HCT116 (cell line): ENCODE measurements around the gene OR7A17. TPM values are rescaled to one million over a fixed set of nuclear protein-coding genes. Genes with fewer than 3 reads are reported as not detected.

Experiments used
- ATAC-seq: fragments of 200-7000 bp; cut with Tn5 transposase; 2 replicates; pipeline ENCODE4 v1.9.1; 2020; ENCODE audit warnings: mild to moderate bottlenecking, moderate library complexity
- BruUV-seq: library from RNA; stranded (reverse); fragments of 400-500 nt; replicated peaks from 2 replicates; lab custom pipeline; 2021; lab: Mats Ljungman, UMichigan
- CTCF ChIA-PET: fragments of 300-600 bp; sonication (Branson Sonifier 250); formaldehyde crosslinking; loops from one replicate; lab custom pipeline; 2021; ENCODE audit warnings: antibody characterized with exemption; lab: Charles Lee
- POLR2A ChIA-PET: fragments of 300-600, 350-600 bp; sonication (Branson Sonifier 250); formaldehyde crosslinking; loops from one replicate; lab custom pipeline; 2021; ENCODE audit warnings: antibody characterized with exemption; lab: Charles Lee
- RAD21 ChIA-PET, 2 experiments: fragments of 300-600 bp; sonication (Branson Sonifier 250); formaldehyde crosslinking; loops; one replicate each; lab custom pipeline; 2023; ENCODE audit warnings: low total read pairs in 2 of 2; ENCODE audit not compliant: uncharacterized antibody in 2 of 2, unreplicated experiment in 2 of 2, low non-redundant PET in 1 of 2; lab: Charles Lee
- DNase-seq: peaks from one replicate; pipeline ENCODE4 v3.0.0-alpha.2; 2010; ENCODE audit warnings: low read depth, low spot score
- H2AFZ ChIP-seq: fragments of 200-600 bp; shearing (Covaris generic), sonication (generic); 2 replicates; pipeline ENCODE4 v1.6.1; 2017; ENCODE audit warnings: low read depth, mixed run types, mixed read lengths, antibody characterized with exemption, low read length; ENCODE audit not compliant: poor library complexity, severe bottlenecking
- H3K27ac ChIP-seq: 2 replicates; pipeline ENCODE4 v1.5.1; 2012; ENCODE audit warnings: low read depth, low read length
- H3K27me3 ChIP-seq: fragments of 200-600 bp; sonication (generic); 2 replicates; pipeline ENCODE4 v1.6.1; 2016; ENCODE audit warnings: mixed run types, low read length, mixed read lengths; ENCODE audit not compliant: insufficient read depth
- H3K36me3 ChIP-seq, 2 experiments: fragments of 200-500 bp in 1 of 2; fragments of 200-600 bp in 1 of 2; sonication (Bioruptor generic) in 1 of 2; sonication (generic) in 1 of 2; 2 replicates each; pipeline versions ENCODE4 v1.5.1 to v1.6.1; 2014 to 2016; ENCODE audit warnings: low read length in 2 of 2, inconsistent platforms in 1 of 2, mixed read lengths in 1 of 2, mixed run types in 1 of 2; ENCODE audit not compliant: insufficient read depth in 2 of 2, control insufficient read depth in 1 of 2
- H3K4me1 ChIP-seq, 2 experiments: fragments of 200-600 bp in 1 of 2; sonication (generic) in 1 of 2; 2 replicates each; pipeline versions ENCODE4 v1.5.1 to v1.6.1; 2012 to 2017; ENCODE audit warnings: low read length in 2 of 2, inconsistent platforms in 1 of 2, mild to moderate bottlenecking in 1 of 2, mixed read lengths in 1 of 2, mixed run types in 1 of 2, moderate library complexity in 1 of 2; ENCODE audit not compliant: insufficient read depth in 2 of 2, control insufficient read depth in 1 of 2
- H3K4me2 ChIP-seq: fragments of 200-600 bp; sonication (generic); 2 replicates; pipeline ENCODE4 v1.6.1; 2017; ENCODE audit warnings: mixed run types, low read length, mixed read lengths
- H3K4me3 ChIP-seq, 2 experiments: fragments of 200-600 bp in 1 of 2; sonication (generic) in 1 of 2; replicated peaks in 1 of 2; 2 replicates each; pipeline ENCODE4 v1.5.1; 2011 to 2016; ENCODE audit warnings: low read length in 2 of 2, control low read depth in 1 of 2, low read depth in 1 of 2, mild to moderate bottlenecking in 1 of 2, mixed read lengths in 1 of 2, mixed run types in 1 of 2
- H3K79me2 ChIP-seq: fragments of 200-600 bp; sonication (generic); 2 replicates; pipeline ENCODE4 v1.6.1; 2017; ENCODE audit warnings: mild to moderate bottlenecking, mixed run types, low read length, moderate library complexity, mixed read lengths; ENCODE audit not compliant: insufficient read depth
- H3K9ac ChIP-seq: fragments of 200-600 bp; sonication (generic); 2 replicates; pipeline ENCODE4 v1.6.1; 2016; ENCODE audit warnings: low read length, mixed read lengths
- H3K9me2 ChIP-seq: fragments of 200-600 bp; sonication (generic), shearing (Covaris generic); 2 replicates; pipeline ENCODE4 v1.6.1; 2017; ENCODE audit warnings: mixed run types, mild to moderate bottlenecking, moderate library complexity; ENCODE audit not compliant: insufficient read depth
- H3K9me3 ChIP-seq, 2 experiments: fragments of 200-500 bp in 1 of 2; fragments of 200-600 bp in 1 of 2; sonication (Bioruptor generic) in 1 of 2; sonication (generic) in 1 of 2; 2 replicates each; pipeline ENCODE4 v1.6.1; 2014 to 2017; ENCODE audit warnings: low read length in 2 of 2, mixed read lengths in 2 of 2, inconsistent platforms in 1 of 2, low read depth in 1 of 2, mild to moderate bottlenecking in 1 of 2, mixed run types in 1 of 2, moderate library complexity in 1 of 2; ENCODE audit not compliant: control insufficient read depth in 1 of 2, insufficient read depth in 1 of 2
- H4K20me1 ChIP-seq: fragments of 200-600 bp; sonication (generic), shearing (Covaris generic); 2 replicates; pipeline ENCODE4 v1.6.1; 2017; ENCODE audit warnings: mixed run types, mild to moderate bottlenecking, moderate library complexity; ENCODE audit not compliant: insufficient read depth
- CBX3 ChIP-seq: IDR thresholded peaks from 2 replicates; pipeline ENCODE4 v1.6.1; 2012; ENCODE audit warnings: low read depth
- CEBPB ChIP-seq: IDR thresholded peaks from 2 replicates; pipeline ENCODE4 v1.6.1; 2012; ENCODE audit warnings: low read depth
- ELF1 ChIP-seq: IDR thresholded peaks from 2 replicates; pipeline ENCODE4 v1.6.1; 2012; ENCODE audit warnings: low read depth, borderline replicate concordance
- EZH2 ChIP-seq: fragments of 200-600 bp; sonication (generic); IDR thresholded peaks from 2 replicates; pipeline ENCODE4 v1.6.1; 2017; ENCODE audit warnings: antibody characterized with exemption, mixed run types
- JUND ChIP-seq: IDR thresholded peaks from 2 replicates; pipeline ENCODE4 v1.6.1; 2012
- POLR2A ChIP-seq: IDR thresholded peaks from 2 replicates; pipeline ENCODE4 v1.7.0; 2011; ENCODE audit warnings: borderline replicate concordance; ENCODE audit not compliant: insufficient read depth, insufficient read length; ENCODE audit errors: extremely low read depth
- POLR2AphosphoS5 ChIP-seq: IDR thresholded peaks from 2 replicates; pipeline ENCODE4 v1.6.1; 2011; ENCODE audit warnings: mild to moderate bottlenecking, low read depth, low read length, moderate library complexity
- RAD21 ChIP-seq: IDR thresholded peaks from 2 replicates; pipeline ENCODE4 v1.6.1; 2012; ENCODE audit warnings: low read depth, mild to moderate bottlenecking
- SP1 ChIP-seq: IDR thresholded peaks from 2 replicates; pipeline ENCODE4 v1.6.1; 2012; ENCODE audit warnings: low read depth
- TCF7L2 ChIP-seq: IDR thresholded peaks from 2 replicates; pipeline ENCODE4 v1.7.0; 2011; ENCODE audit warnings: borderline replicate concordance, inconsistent platforms; ENCODE audit not compliant: insufficient read depth, insufficient read length; ENCODE audit errors: extremely low read depth
- ZNF274 ChIP-seq: fragments of 200-500 bp; sonication (Bioruptor generic); IDR thresholded peaks from 2 replicates; pipeline ENCODE4 v1.6.1; 2014; ENCODE audit warnings: mild to moderate bottlenecking, low read depth, low read length, inconsistent platforms
- intact Hi-C: fragments of 100-400 bp; cut with micrococcal nuclease; formaldehyde crosslinking; loops from 2 replicates; pipeline ENCODE4 v1.10.0; 2022
- total RNA-seq: library from RNA; stranded (reverse); gene quantifications from one replicate; pipeline ENCODE4 v1.2.1, GENCODE V29; 2021; ENCODE audit not compliant: unreplicated experiment
- TF ChIP-seq, protein P1 (sequence below): IDR thresholded peaks from 2 replicates; pipeline ENCODE4 v1.6.1; 2012
- TF ChIP-seq, protein P2 (sequence below): IDR thresholded peaks from 2 replicates; pipeline ENCODE4 v1.6.1; 2011; ENCODE audit warnings: mild to moderate bottlenecking, low read length, moderate library complexity; ENCODE audit not compliant: insufficient replicate concordance; ENCODE audit errors: extremely low read depth
- TF ChIP-seq, protein P3 (sequence below): IDR thresholded peaks from 2 replicates; pipeline ENCODE4 v1.6.1; 2012
- TF ChIP-seq, protein P4 (sequence below), 3 experiments: fragments of 200-600 bp in 1 of 3; sonication (generic) in 1 of 3; IDR thresholded peaks in 2 of 3; conservative IDR thresholded peaks in 1 of 3; 2 replicates each; pipeline ENCODE4 v1.5.1; 2012 to 2017; ENCODE audit warnings: low read depth in 2 of 3, low read length in 2 of 3, antibody characterized with exemption in 1 of 3, borderline replicate concordance in 1 of 3, control low read depth in 1 of 3, mild to moderate bottlenecking in 1 of 3, mixed read lengths in 1 of 3, mixed run types in 1 of 3, moderate library complexity in 1 of 3; ENCODE audit not compliant: insufficient read depth in 1 of 3

OR7A17 gene
- total RNA-seq, 1 experiment from 2014 or later, result not detected

DNA sequence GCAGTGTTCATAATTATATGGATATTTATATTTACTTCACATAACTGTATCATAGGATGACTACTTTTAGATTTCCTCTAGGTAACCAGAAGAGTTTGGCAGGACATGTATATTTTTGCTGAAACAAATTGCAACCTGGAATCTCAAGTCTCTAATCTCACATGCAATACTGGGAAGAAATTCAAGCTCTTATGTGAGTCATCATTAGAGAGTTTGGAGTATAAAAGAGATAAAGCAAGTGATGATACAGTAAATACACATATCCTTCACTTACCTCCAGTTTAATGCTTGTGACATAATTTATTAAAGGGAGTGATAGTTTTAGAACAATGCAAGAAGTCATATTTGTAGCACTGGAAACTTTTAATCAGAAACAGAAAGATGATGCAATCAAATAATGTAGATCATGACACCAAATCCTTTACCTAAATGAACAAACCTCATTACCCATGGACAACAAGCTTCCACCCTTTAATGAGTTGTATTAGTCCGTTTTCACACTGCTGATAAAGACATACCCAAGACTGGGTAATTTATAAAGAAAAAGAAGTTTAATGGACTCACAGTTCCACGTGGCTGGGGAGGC is 15.8 kb upstream of the OR7A17 start:
- no peak for ATAC-seq

DNA sequence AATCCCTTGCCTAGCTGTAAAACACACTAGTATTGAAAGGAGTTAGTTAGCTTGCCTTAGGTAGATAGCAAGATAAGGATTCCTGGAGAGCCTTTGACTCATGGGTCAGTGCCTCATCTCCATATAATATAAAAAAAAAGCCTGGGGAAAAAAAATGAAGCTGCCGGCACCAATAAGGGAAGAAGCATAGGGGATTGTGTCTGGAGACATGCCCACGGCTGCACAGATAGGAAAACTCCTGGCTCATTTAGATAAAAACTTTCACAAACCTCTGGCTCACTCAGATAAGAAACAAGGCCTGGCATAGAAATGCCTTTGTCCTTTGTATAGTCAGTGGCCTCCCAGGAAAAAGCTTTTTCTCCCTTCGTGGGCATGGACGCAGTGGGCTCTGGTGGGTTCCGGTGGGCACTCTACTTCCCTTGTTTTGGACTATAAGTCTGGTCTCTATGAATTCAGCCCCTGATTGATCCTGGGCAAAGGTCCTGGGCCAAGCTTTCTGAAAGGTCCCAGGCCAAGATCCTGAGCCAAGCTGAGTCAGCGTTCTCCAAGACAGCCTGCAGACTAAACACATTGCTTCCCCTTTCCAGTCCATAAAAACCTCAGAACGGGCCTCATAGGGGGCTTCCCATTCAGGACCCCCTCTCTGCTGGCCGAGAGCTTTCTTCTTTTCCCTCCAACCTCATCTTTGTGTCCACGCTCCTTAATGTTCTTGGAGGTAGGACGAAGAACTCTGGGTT is 4.9 kb upstream of the OR7A17 start:
- H3K9ac ChIP-seq, result no peak overlapping the region
- BruUV-seq, result no TSS peak
- H3K79me2 ChIP-seq, result no peaks in the 10 kb centered on the region
- H3K4me2 ChIP-seq, result no peak overlapping the region
- peaks cover 44% of the 10 kb centered on the region for H3K27me3 ChIP-seq
- no peaks in the 10 kb centered on the region for H4K20me1 ChIP-seq
- H2AFZ ChIP-seq, result no peak overlapping the region
- no peak overlapping the region for H3K4me3 ChIP-seq
- H3K36me3 ChIP-seq, result no peaks in the 10 kb centered on the region
- H3K27ac ChIP-seq, result no peak overlapping the region
- intact Hi-C loops, result no loop called here
- peaks cover 0 to 8% of the 10 kb centered on the region in 2 experiments; a peak in 1 of 4 replicates for H3K9me3 ChIP-seq
- ChIA-PET RAD21 (no interaction called here), CTCF (interaction anchor here (1.1 kb wide), 1 partner anchor 317 kb away, joined by 3 read pairs; no protein-coding TSS in a partner anchor), POLR2A (no interaction called here)
- DNase-seq (no peak), ATAC-seq (no peak)
- no peaks in the 10 kb centered on the region for H3K9me2 ChIP-seq
- H3K4me1 ChIP-seq, result peaks cover 3 to 8% of the 10 kb centered on the region in 2 experiments; a peak in 2 of 4 replicates
- TF ChIP-seq EZH2 (no peak), TCF7L2 (no peak), POLR2AphosphoS5 (no peak), ZNF274 (no peak), ELF1 (no peak), RAD21 (no peak), SP1 (no peak), JUND (no peak), CEBPB (no peak), POLR2A (no peak)
- TF ChIP-seq, protein P1, sequence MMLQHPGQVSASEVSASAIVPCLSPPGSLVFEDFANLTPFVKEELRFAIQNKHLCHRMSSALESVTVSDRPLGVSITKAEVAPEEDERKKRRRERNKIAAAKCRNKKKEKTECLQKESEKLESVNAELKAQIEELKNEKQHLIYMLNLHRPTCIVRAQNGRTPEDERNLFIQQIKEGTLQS, result no peak
- TF ChIP-seq, protein P2, sequence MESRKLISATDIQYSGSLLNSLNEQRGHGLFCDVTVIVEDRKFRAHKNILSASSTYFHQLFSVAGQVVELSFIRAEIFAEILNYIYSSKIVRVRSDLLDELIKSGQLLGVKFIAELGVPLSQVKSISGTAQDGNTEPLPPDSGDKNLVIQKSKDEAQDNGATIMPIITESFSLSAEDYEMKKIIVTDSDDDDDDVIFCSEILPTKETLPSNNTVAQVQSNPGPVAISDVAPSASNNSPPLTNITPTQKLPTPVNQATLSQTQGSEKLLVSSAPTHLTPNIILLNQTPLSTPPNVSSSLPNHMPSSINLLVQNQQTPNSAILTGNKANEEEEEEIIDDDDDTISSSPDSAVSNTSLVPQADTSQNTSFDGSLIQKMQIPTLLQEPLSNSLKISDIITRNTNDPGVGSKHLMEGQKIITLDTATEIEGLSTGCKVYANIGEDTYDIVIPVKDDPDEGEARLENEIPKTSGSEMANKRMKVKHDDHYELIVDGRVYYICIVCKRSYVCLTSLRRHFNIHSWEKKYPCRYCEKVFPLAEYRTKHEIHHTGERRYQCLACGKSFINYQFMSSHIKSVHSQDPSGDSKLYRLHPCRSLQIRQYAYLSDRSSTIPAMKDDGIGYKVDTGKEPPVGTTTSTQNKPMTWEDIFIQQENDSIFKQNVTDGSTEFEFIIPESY, result no peak
- TF ChIP-seq, protein P3, sequence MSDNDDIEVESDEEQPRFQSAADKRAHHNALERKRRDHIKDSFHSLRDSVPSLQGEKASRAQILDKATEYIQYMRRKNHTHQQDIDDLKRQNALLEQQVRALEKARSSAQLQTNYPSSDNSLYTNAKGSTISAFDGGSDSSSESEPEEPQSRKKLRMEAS, result no peak
- TF ChIP-seq, protein P4, sequence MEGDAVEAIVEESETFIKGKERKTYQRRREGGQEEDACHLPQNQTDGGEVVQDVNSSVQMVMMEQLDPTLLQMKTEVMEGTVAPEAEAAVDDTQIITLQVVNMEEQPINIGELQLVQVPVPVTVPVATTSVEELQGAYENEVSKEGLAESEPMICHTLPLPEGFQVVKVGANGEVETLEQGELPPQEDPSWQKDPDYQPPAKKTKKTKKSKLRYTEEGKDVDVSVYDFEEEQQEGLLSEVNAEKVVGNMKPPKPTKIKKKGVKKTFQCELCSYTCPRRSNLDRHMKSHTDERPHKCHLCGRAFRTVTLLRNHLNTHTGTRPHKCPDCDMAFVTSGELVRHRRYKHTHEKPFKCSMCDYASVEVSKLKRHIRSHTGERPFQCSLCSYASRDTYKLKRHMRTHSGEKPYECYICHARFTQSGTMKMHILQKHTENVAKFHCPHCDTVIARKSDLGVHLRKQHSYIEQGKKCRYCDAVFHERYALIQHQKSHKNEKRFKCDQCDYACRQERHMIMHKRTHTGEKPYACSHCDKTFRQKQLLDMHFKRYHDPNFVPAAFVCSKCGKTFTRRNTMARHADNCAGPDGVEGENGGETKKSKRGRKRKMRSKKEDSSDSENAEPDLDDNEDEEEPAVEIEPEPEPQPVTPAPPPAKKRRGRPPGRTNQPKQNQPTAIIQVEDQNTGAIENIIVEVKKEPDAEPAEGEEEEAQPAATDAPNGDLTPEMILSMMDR (IDR thresholded peaks at IDR 0.05 in 2 of 3, conservative IDR thresholded peaks at IDR 0.05 in 1 of 3; ENCODE audit: borderline replicate concordance in 1 of 3, insufficient read depth in 1 of 3, low read depth in 2 of 3, low read length in 2 of 3), result no peak

More for the DNA sequence above, 15.8 kb upstream of the OR7A17 start:
- TF ChIP-seq POLR2A (no peak), CBX3 (no peak)
- Histone ChIP-seq H3K4me3 (no peak overlapping the region), H3K9me2 (no peaks in the 10 kb centered on the region), H3K4me1 (no peaks in the 10 kb centered on the region), H3K27me3 (peaks cover 68% of the 10 kb centered on the region), H3K9ac (no peak overlapping the region), H3K36me3 (no peaks in the 10 kb centered on the region), H4K20me1 (no peaks in the 10 kb centered on the region), H3K27ac (no peak overlapping the region), H3K9me3 (no peaks in the 10 kb centered on the region), H3K4me2 (no peak overlapping the region), H3K79me2 (no peaks in the 10 kb centered on the region), H2AFZ (no peak overlapping the region)
- BruUV-seq, result no TSS peak
- ChIA-PET POLR2A (no interaction called here), RAD21 (no interaction called here), CTCF (no interaction called here)
- DNase-seq, result no peak
- intact Hi-C loops, result no loop called here
